C4-2B (cell line): ENCODE results near the gene FOXO3.

Source experiments
- CTCF ChIP-seq: fragments of 450-650 bp; conservative IDR thresholded peaks from 2 replicates; pipeline ENCODE4 v1.5.1; 2017; ENCODE audit warnings: mild to moderate bottlenecking
- ZFX ChIP-seq: fragments of 450-650 bp; IDR thresholded peaks from 2 replicates; pipeline ENCODE4 v1.6.1; 2017

DNA sequence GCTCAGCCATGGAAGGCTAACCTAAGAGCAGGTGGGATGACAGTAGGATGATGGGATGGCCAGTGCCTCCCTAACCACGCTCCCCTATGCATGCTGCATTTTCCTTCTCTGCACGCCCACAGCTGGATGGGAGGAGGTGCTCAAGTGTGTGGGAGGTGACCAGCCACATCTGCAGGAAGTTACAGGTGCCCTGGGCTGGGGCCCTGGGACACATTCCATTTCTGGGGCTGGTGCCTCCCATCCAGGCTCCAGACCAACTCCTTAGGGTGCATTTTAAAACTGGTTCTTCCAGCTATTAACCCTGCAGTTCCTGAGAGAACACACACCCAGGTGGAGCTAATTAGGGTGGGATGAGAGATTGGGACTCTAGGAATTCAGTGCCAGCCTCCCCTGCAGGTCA is 152.2 kb downstream of the FOXO3 start:
- TF ChIP-seq CTCF (no peak), ZFX (no peak)
